ENCODE results near the gene CLDN22. TPM values are rescaled to one million over a fixed set of nuclear protein-coding genes. Genes with fewer than 3 reads are reported as not detected.
"Not testable (repeated sequence)": the region's sequence is repeated elsewhere in the genome, so short reads cannot be mapped to it uniquely, and the experiment has no call there.

The CLDN22 gene
- total and polyA plus RNA-seq, 3 experiments from 2014 or later = not detected

GRCh38 chr4:183329954-183330742 is 10.1 kb upstream of the CLDN22 start:
- H3K9me3 ChIP-seq (ENCODE audit: low read length) = no peaks in the 10 kb centered on the region
- POLR2A ChIA-PET = no interaction called here
- no peaks in the 10 kb centered on the region for H3K4me1 ChIP-seq (ENCODE audit: insufficient read depth, low read length)
- H3K4me3 Mint-ChIP-seq = no peak overlapping the region
- H3K27ac ChIP-seq (ENCODE audit: low read depth, low read length) = no peak overlapping the region
- H3K4me3 ChIP-seq (ENCODE audit: low read length) = no peak overlapping the region
- H3K9me3 Mint-ChIP-seq = no peaks in the 10 kb centered on the region
- no peaks in the 10 kb centered on the region for H3K4me1 Mint-ChIP-seq
- no peak for DNase-seq
- peak overlapping the region in 1 of 8 donors; percentile 57 for H3K27ac Mint-ChIP-seq
- H3K27me3 ChIP-seq (ENCODE audit: insufficient read depth, low read length, poor library complexity, severe bottlenecking) = no peaks in the 10 kb centered on the region
- peaks cover 7 to 43% of the 10 kb centered on the region in 2 donors for H3K27me3 Mint-ChIP-seq
- H3K36me3 ChIP-seq (ENCODE audit: insufficient read depth, low read length) = no peaks in the 10 kb centered on the region
- H3K36me3 Mint-ChIP-seq = peaks cover 0 to 10% (median 0%) of the 10 kb centered on the region in 3 donors
- CTCF ChIA-PET = no interaction called here

DNA sequence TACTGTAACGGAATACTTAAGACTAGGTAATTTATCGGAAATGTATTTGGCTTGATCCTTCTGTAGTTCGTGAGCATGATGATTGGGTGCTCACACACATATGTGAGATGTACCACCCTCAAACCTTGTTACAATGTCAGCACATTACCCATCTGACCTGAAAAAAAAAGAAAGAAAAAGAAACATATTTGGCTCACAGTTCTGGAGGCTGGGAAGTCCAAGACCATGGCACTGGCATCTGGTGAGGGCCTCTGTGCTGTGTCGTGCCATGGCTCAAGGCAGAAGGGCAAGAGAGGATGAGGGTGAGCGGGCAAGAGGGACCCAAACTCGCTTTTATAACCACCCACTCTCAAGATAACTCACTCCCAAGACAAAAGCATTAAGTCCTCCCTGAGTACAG is 9.2 kb upstream of the CLDN22 start:
- Histone ChIP-seq H3K27me3 (ENCODE audit: insufficient read depth, low read length, poor library complexity, severe bottlenecking) (no peaks in the 10 kb centered on the region), H3K4me3 (ENCODE audit: low read length) (no peak overlapping the region), H3K9me3 (ENCODE audit: low read length) (no peaks in the 10 kb centered on the region), H3K4me1 (ENCODE audit: insufficient read depth, low read length) (no peaks in the 10 kb centered on the region), H3K36me3 (ENCODE audit: insufficient read depth, low read length) (no peaks in the 10 kb centered on the region), H3K27ac (ENCODE audit: low read depth, low read length) (no peak overlapping the region)
- no peak overlapping the region for H3K27ac Mint-ChIP-seq
- ChIA-PET CTCF (no interaction called here), POLR2A (no interaction called here)
- H3K4me3 Mint-ChIP-seq = no peak overlapping the region
- H3K4me1 Mint-ChIP-seq = no peaks in the 10 kb centered on the region
- no peaks in the 10 kb centered on the region for H3K9me3 Mint-ChIP-seq
- no peak for DNase-seq
- peaks cover 0 to 10% (median 0%) of the 10 kb centered on the region in 3 donors for H3K36me3 Mint-ChIP-seq
- peaks cover 7 to 46% of the 10 kb centered on the region in 2 donors for H3K27me3 Mint-ChIP-seq

DNA sequence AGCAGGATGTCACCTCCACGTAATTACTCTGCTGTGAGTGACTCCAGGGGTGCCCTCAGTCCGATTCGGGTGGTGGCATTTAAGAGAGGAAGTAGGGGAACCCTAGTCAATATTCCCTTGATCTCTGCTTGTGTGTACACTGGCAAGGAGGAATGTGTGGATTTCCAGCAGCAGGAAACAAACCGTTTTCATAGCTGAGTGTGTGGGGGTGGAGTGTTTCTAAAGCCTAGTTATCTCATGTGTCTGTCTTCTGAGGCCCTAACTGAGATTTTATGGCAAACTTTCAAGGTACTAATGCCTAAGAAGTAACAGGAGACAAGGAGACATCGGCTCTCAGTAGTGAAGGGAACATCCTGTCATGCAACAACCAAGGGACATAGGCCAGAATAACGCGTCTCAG is 8.8 kb upstream of the CLDN22 start:
- Histone ChIP-seq H3K4me3 (ENCODE audit: low read length) (no peak overlapping the region), H3K27ac (ENCODE audit: low read depth, low read length) (no peak overlapping the region), H3K9me3 (ENCODE audit: low read length) (no peaks in the 10 kb centered on the region), H3K27me3 (ENCODE audit: insufficient read depth, low read length, poor library complexity, severe bottlenecking) (no peaks in the 10 kb centered on the region), H3K4me1 (ENCODE audit: insufficient read depth, low read length) (no peaks in the 10 kb centered on the region), H3K36me3 (ENCODE audit: insufficient read depth, low read length) (no peaks in the 10 kb centered on the region)
- CTCF ChIA-PET = no interaction called here
- H3K36me3 Mint-ChIP-seq = peaks cover 0 to 10% (median 0%) of the 10 kb centered on the region in 3 donors
- peaks cover 7 to 45% of the 10 kb centered on the region in 2 donors for H3K27me3 Mint-ChIP-seq
- H3K4me3 Mint-ChIP-seq = no peak overlapping the region
- no peaks in the 10 kb centered on the region for H3K9me3 Mint-ChIP-seq
- no peak overlapping the region for H3K27ac Mint-ChIP-seq
- POLR2A ChIA-PET = no interaction called here
- DNase-seq = no peak
- H3K4me1 Mint-ChIP-seq = no peaks in the 10 kb centered on the region

GRCh38 chr4:183327827-183328226 is 7.8 kb upstream of the CLDN22 start:
- H3K9me3 Mint-ChIP-seq = no peaks in the 10 kb centered on the region
- H3K4me3 Mint-ChIP-seq = no peak overlapping the region
- H3K27me3 Mint-ChIP-seq = peaks cover 6 to 44% of the 10 kb centered on the region in 2 donors
- Histone ChIP-seq H3K27me3 (ENCODE audit: insufficient read depth, low read length, poor library complexity, severe bottlenecking) (no peaks in the 10 kb centered on the region), H3K4me3 (ENCODE audit: low read length) (no peak overlapping the region), H3K4me1 (ENCODE audit: insufficient read depth, low read length) (no peaks in the 10 kb centered on the region), H3K9me3 (ENCODE audit: low read length) (no peaks in the 10 kb centered on the region), H3K36me3 (ENCODE audit: insufficient read depth, low read length) (no peaks in the 10 kb centered on the region), H3K27ac (ENCODE audit: low read depth, low read length) (no peak overlapping the region)
- DNase-seq = no peak
- no peak overlapping the region for H3K27ac Mint-ChIP-seq
- no peaks in the 10 kb centered on the region for H3K4me1 Mint-ChIP-seq
- ChIA-PET POLR2A (no interaction called here), CTCF (no interaction called here)
- H3K36me3 Mint-ChIP-seq = peaks cover 0 to 10% (median 0%) of the 10 kb centered on the region in 3 donors

DNA sequence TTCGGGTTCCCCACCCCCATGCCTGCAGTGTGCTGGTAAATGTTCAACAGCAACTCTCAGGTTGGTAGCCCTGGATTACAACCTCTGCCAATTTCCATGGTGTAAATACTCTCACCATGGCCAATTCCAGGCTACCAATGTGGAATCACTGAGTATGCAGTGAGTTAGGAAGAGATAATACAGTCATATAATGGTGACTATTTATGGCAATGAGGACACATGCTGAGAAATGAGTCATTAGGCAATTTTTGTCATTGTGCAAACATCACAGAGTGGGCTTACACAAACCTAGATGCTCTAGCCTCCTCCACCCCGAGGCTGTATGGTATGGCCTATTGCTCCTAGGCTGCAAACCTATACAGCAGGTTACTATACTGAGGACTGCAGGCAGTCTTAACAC is 6.8 kb upstream of the CLDN22 start:
- no peak overlapping the region for H3K4me3 ChIP-seq (ENCODE audit: low read length)
- Mint-ChIP-seq H3K27ac (no peak overlapping the region), H3K9me3 (no peaks in the 10 kb centered on the region), H3K4me1 (no peaks in the 10 kb centered on the region), H3K36me3 (peaks cover 0 to 10% (median 0%) of the 10 kb centered on the region in 3 donors), H3K27me3 (peaks cover 6 to 42% of the 10 kb centered on the region in 2 donors), H3K4me3 (no peak overlapping the region)
- ChIA-PET POLR2A (no interaction called here), CTCF (no interaction called here)
- DNase-seq = no peak
- H3K36me3 ChIP-seq (ENCODE audit: insufficient read depth, low read length) = no peaks in the 10 kb centered on the region
- H3K4me1 ChIP-seq (ENCODE audit: insufficient read depth, low read length) = no peaks in the 10 kb centered on the region
- no peaks in the 10 kb centered on the region for H3K27me3 ChIP-seq (ENCODE audit: insufficient read depth, low read length, poor library complexity, severe bottlenecking)
- no peaks in the 10 kb centered on the region for H3K9me3 ChIP-seq (ENCODE audit: low read length)
- H3K27ac ChIP-seq (ENCODE audit: low read depth, low read length) = no peak overlapping the region

- POLR2A ChIA-PET; DNase-seq; CTCF ChIA-PET; H3K9me3 ChIP-seq (ENCODE audit: low read length); H3K4me1 ChIP-seq (ENCODE audit: insufficient read depth, low read length); H3K4me3 ChIP-seq (ENCODE audit: low read length); H3K36me3 ChIP-seq (ENCODE audit: insufficient read depth, low read length); H3K4me1 Mint-ChIP-seq; H3K27ac ChIP-seq (ENCODE audit: low read depth, low read length); H3K36me3 Mint-ChIP-seq; H3K9me3 Mint-ChIP-seq; H3K27me3 ChIP-seq (ENCODE audit: insufficient read depth, low read length, poor library complexity, severe bottlenecking); H3K4me3 Mint-ChIP-seq; H3K27ac Mint-ChIP-seq: not testable (repeated sequence)
- H3K27me3 Mint-ChIP-seq = peaks cover 6 to 39% of the 10 kb centered on the region in 2 donors
Measured at GRCh38 chr4:183326387-183326786, 6.3 kb upstream of the CLDN22 start.

- Mint-ChIP-seq H3K27ac (no peak overlapping the region), H3K4me3 (no peak overlapping the region), H3K9me3 (no peaks in the 10 kb centered on the region), H3K36me3 (peaks cover 0 to 10% (median 0%) of the 10 kb centered on the region in 3 donors), H3K27me3 (peaks cover 6 to 40% of the 10 kb centered on the region in 2 donors), H3K4me1 (peaks cover 10 to 18% (median 12%) of the 10 kb centered on the region in 3 donors)
- Histone ChIP-seq H3K4me3 (ENCODE audit: low read length) (no peak overlapping the region), H3K27me3 (ENCODE audit: insufficient read depth, low read length, poor library complexity, severe bottlenecking) (no peaks in the 10 kb centered on the region), H3K9me3 (ENCODE audit: low read length) (no peaks in the 10 kb centered on the region), H3K4me1 (ENCODE audit: insufficient read depth, low read length) (peaks cover 12% of the 10 kb centered on the region), H3K27ac (ENCODE audit: low read depth, low read length) (no peak overlapping the region), H3K36me3 (ENCODE audit: insufficient read depth, low read length) (no peaks in the 10 kb centered on the region)
- POLR2A ChIA-PET = no interaction called here
- CTCF ChIA-PET = no interaction called here
- no peak for DNase-seq
Measured at GRCh38 chr4:183324619-183325018, 4.5 kb upstream of the CLDN22 start.

- peaks cover 6 to 40% of the 10 kb centered on the region in 2 donors for H3K27me3 Mint-ChIP-seq
- CTCF ChIA-PET, H3K4me3 Mint-ChIP-seq: not testable (repeated sequence)
Measured at GRCh38 chr4:183324056-183324455, 4.0 kb upstream of the CLDN22 start.

More at GRCh38 chr4:183324056-183324455, 4.0 kb upstream of the CLDN22 start:
- H3K36me3 ChIP-seq (ENCODE audit: insufficient read depth, low read length); H3K4me3 ChIP-seq (ENCODE audit: low read length); POLR2A ChIA-PET; H3K9me3 ChIP-seq (ENCODE audit: low read length); DNase-seq; H3K36me3 Mint-ChIP-seq; H3K27me3 ChIP-seq (ENCODE audit: insufficient read depth, low read length, poor library complexity, severe bottlenecking); H3K27ac Mint-ChIP-seq; H3K9me3 Mint-ChIP-seq; H3K27ac ChIP-seq (ENCODE audit: low read depth, low read length): not testable (repeated sequence)
- H3K4me1 Mint-ChIP-seq = peaks cover 10 to 18% (median 12%) of the 10 kb centered on the region in 3 donors
- peaks cover 12% of the 10 kb centered on the region for H3K4me1 ChIP-seq (ENCODE audit: insufficient read depth, low read length)

Measured in CD8-positive, alpha-beta memory T cell (primary cell).